HFFc6 (cell line): ENCODE results near the gene MCC. TPM values are rescaled to one million over a fixed set of nuclear protein-coding genes. Genes with fewer than 3 reads are reported as not detected.

ENCODE experiments used
- DNase-seq: peaks from one replicate; pipeline ENCODE4 v3.0.0-alpha.2; 2018
- H3K27ac Mint-ChIP-seq: 2 replicates; pipeline ENCODE4 v1.8.0; 2020; ENCODE audit warnings: mild to moderate bottlenecking, mixed read lengths
- H3K27me3 Mint-ChIP-seq: 2 replicates; pipeline ENCODE4 v1.8.0; 2021; ENCODE audit warnings: mild to moderate bottlenecking, moderate library complexity, mixed read lengths; ENCODE audit not compliant: insufficient read depth
- H3K36me3 Mint-ChIP-seq: 2 replicates; pipeline ENCODE4 v1.8.0; 2021; ENCODE audit warnings: low read depth, mixed read lengths
- H3K4me1 Mint-ChIP-seq: 2 replicates; pipeline ENCODE4 v1.8.0; 2020; ENCODE audit warnings: low read depth, mixed read lengths
- H3K4me3 Mint-ChIP-seq: 2 replicates; pipeline ENCODE4 v1.8.0; 2020; ENCODE audit warnings: mild to moderate bottlenecking, moderate library complexity, mixed read lengths
- H3K9me3 Mint-ChIP-seq: 2 replicates; pipeline ENCODE4 v1.8.0; 2020; ENCODE audit warnings: mild to moderate bottlenecking, mixed read lengths
- total RNA-seq, 6 experiments: library from RNA; stranded (reverse); fragmentation: NEBNext Ultra II Directional; extraction: Animal tissue kit (Norgen Biotek cat#: 25700); gene quantifications; 2 replicates in 1 of 6; 3 replicates in 5 of 6; pipeline ENCODE4 v1.2.3, GENCODE V29; 2021
- TF ChIP-seq, protein P1 (sequence below): fragments of 200-600 bp; sonication (generic); IDR thresholded peaks from 2 replicates; pipeline ENCODE4 v1.5.0; 2021; ENCODE audit warnings: antibody characterized with exemption, mild to moderate bottlenecking

The MCC gene
- total RNA-seq, 6 experiments from 2014 or later, result 2.5 to 4.9 (median 3.0) TPM

DNA sequence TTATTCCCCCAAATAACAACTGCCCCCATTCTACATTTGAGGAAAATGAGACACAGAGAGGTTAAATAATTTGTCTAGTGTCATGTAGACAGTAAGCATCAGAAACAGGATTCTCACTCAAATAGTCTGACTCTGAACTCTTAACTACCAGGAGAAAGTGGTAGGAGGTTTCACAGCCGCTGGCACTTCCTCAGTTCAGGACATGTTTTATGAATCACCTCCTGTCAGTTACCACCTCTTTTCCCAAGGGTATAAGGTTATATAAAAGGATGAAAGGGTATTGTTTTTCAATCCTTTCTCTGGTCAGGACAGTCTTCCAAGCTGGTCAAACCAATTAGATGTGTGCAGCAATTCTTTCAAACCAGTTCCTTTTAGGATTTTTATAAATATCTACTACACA, 105.5 kb downstream of the MCC start:
- DNase-seq, result no peak
- H3K36me3 Mint-ChIP-seq, result no peaks in the 10 kb centered on the region
- no peak overlapping the region for H3K4me3 Mint-ChIP-seq
- no peak overlapping the region for H3K27ac Mint-ChIP-seq
- no peaks in the 10 kb centered on the region for H3K9me3 Mint-ChIP-seq
- TF ChIP-seq, protein P1, sequence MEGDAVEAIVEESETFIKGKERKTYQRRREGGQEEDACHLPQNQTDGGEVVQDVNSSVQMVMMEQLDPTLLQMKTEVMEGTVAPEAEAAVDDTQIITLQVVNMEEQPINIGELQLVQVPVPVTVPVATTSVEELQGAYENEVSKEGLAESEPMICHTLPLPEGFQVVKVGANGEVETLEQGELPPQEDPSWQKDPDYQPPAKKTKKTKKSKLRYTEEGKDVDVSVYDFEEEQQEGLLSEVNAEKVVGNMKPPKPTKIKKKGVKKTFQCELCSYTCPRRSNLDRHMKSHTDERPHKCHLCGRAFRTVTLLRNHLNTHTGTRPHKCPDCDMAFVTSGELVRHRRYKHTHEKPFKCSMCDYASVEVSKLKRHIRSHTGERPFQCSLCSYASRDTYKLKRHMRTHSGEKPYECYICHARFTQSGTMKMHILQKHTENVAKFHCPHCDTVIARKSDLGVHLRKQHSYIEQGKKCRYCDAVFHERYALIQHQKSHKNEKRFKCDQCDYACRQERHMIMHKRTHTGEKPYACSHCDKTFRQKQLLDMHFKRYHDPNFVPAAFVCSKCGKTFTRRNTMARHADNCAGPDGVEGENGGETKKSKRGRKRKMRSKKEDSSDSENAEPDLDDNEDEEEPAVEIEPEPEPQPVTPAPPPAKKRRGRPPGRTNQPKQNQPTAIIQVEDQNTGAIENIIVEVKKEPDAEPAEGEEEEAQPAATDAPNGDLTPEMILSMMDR, result no peak
- no peaks in the 10 kb centered on the region; the same call in 1 of the 2 replicates for H3K27me3 Mint-ChIP-seq
- peaks cover 7% of the 10 kb centered on the region for H3K4me1 Mint-ChIP-seq

GRCh38 chr5:113381791-113382190, 106.5 kb downstream of the MCC start:
- no peak overlapping the region for H3K4me3 Mint-ChIP-seq
- H3K27me3 Mint-ChIP-seq, result peaks cover 1% of the 10 kb centered on the region; the same call in 1 of the 2 replicates
- no peaks in the 10 kb centered on the region for H3K9me3 Mint-ChIP-seq
- H3K36me3 Mint-ChIP-seq, result no peaks in the 10 kb centered on the region
- peaks cover 7% of the 10 kb centered on the region for H3K4me1 Mint-ChIP-seq
- TF ChIP-seq, protein P1, result no peak
- DNase-seq, result no peak
- H3K27ac Mint-ChIP-seq, result no peak overlapping the region

GRCh38 chr5:113380807-113381326, 107.4 kb downstream of the MCC start:
- Mint-ChIP-seq H3K27me3 (peaks cover 1% of the 10 kb centered on the region; the same call in 1 of the 2 replicates), H3K27ac (no peak overlapping the region), H3K4me1 (peaks cover 7% of the 10 kb centered on the region), H3K36me3 (no peaks in the 10 kb centered on the region), H3K9me3 (no peaks in the 10 kb centered on the region), H3K4me3 (no peak overlapping the region)
- TF ChIP-seq, protein P1, result no peak
- no peak for DNase-seq

DNA sequence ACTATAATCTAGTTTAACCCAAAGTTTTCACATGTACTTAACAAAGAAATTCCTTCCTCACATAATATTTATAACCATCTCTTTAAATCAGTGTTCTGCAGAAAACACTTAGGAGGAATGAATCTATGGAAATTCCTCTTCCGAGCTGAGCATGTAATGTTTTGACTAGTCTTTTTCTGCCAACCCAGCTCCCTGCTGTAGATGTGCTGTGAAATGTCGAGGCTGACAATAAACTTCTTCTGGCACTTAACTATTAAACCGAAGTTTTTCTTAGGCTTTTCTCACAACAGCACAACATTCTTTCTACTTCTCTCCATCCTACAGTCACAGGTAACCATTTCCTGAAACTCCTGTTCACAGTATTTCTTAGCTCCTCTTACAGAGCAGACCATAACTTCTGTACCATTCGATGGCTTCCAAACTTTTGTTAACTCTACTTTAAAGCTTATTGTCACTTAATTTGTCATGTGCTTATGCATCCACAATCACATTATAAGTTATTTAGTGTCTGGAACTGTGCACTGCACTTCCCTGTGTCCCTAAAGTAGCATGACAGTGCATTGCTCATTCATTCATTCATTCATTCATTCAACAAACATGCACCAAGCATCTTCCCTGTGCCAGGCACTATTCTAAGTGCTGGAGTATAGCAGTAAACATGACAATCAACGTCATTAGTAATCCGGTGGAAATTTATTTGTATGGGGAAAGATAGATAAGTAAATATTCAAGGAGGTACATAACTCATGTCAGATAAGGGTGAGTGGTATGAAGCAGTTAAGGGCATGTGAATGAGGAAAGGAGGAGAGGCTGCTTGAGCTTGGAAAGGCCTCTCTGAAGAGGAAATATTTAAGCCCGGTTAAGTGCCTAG, 108.1 kb downstream of the MCC start:
- H3K36me3 Mint-ChIP-seq, result no peaks in the 10 kb centered on the region

DNA sequence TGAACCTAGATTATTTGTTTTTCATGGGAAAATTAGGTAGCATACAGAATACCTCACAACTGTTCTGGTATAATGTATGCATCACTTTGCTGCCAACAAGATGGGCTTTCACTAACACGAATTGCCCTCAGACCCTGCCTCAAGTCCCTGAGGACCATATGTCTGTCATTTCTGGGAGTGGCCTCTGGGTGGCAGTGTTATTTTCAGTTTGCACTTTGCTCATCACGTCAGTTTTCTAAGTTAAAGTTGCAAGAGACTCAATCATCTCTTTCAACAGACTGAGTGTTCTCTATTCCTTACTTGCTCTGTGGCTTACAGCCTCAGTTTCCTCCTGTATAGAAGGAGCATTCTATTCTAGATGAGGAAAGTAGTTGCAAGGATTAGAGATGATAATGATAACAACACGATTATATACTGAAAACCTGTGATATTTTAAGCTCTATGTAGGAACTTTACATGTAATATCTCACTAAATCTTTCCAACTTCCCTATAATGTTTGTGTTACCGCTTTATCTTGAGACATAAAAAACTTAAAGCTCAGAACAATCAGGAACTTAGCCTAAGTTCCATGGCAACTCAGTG, 109.2 kb downstream of the MCC start:
- H3K27ac Mint-ChIP-seq, result no peak overlapping the region; the same call in 1 of the 2 replicates
- H3K4me3 Mint-ChIP-seq, result no peak overlapping the region
- peak; percentile 38 for DNase-seq
- TF ChIP-seq, protein P1, result peak; percentile 89
- H3K9me3 Mint-ChIP-seq, result no peaks in the 10 kb centered on the region
- H3K27me3 Mint-ChIP-seq, result peaks cover 4% of the 10 kb centered on the region
- peaks cover 7% of the 10 kb centered on the region for H3K4me1 Mint-ChIP-seq
- H3K36me3 Mint-ChIP-seq, result no peaks in the 10 kb centered on the region

More for the DNA sequence above, 108.1 kb downstream of the MCC start:
- DNase-seq, result no peak
- Mint-ChIP-seq H3K9me3 (no peaks in the 10 kb centered on the region), H3K27ac (no peak overlapping the region), H3K4me1 (peaks cover 7% of the 10 kb centered on the region), H3K27me3 (peaks cover 1% of the 10 kb centered on the region), H3K4me3 (no peak overlapping the region)
- TF ChIP-seq, protein P1, result no peak
